ENCODE data around the gene TBC1D2B.

The TBC1D2B gene

GRCh38 chr15:78072080-78072892, 5.2 kb downstream of the TBC1D2B start:
- H3K4me1 ChIP-seq (ENCODE audit: control insufficient read depth, insufficient read depth, low read length) = peaks cover 8% of the 10 kb centered on the region
- no peak for DNase-seq (ENCODE audit: low read depth, low spot score)
- WGBS (ENCODE audit: insufficient coverage, insufficient read length) = no CpG with 5 or more reads among the region's 9 CpGs
- no peaks in the 10 kb centered on the region for H3K9me3 ChIP-seq (ENCODE audit: control insufficient read depth, insufficient read depth, low read length)
- H3K27ac ChIP-seq (ENCODE audit: low read length) = no peak overlapping the region
- H3K4me3 ChIP-seq (ENCODE audit: low read length) = no peak overlapping the region
- H3K36me3 ChIP-seq (ENCODE audit: control insufficient read depth, insufficient read depth, low read length) = no peaks in the 10 kb centered on the region
- H3K27me3 ChIP-seq (ENCODE audit: control insufficient read depth, insufficient read depth, low read length) = no peaks in the 10 kb centered on the region

- Histone ChIP-seq H3K4me1 (ENCODE audit: control insufficient read depth, insufficient read depth, low read length) (peaks cover 10% of the 10 kb centered on the region), H3K4me3 (ENCODE audit: low read length) (no peak overlapping the region), H3K9me3 (ENCODE audit: control insufficient read depth, insufficient read depth, low read length) (no peaks in the 10 kb centered on the region), H3K27ac (ENCODE audit: low read length) (no peak overlapping the region), H3K27me3 (ENCODE audit: control insufficient read depth, insufficient read depth, low read length) (no peaks in the 10 kb centered on the region), H3K36me3 (ENCODE audit: control insufficient read depth, insufficient read depth, low read length) (no peaks in the 10 kb centered on the region)
- no CpG with 5 or more reads among the region's 2 CpGs for WGBS (ENCODE audit: insufficient coverage, insufficient read length)
- no peak for DNase-seq (ENCODE audit: low read depth, low spot score)
Measured at GRCh38 chr15:78071383-78071782, 6.1 kb downstream of the TBC1D2B start.

GRCh38 chr15:78070049-78070700, 7.3 kb downstream of the TBC1D2B start:
- no peak for DNase-seq (ENCODE audit: low read depth, low spot score)
- peaks cover 14% of the 10 kb centered on the region for H3K4me1 ChIP-seq (ENCODE audit: control insufficient read depth, insufficient read depth, low read length)

GRCh38 chr15:78069462-78070029, 8.0 kb downstream of the TBC1D2B start:
- Histone ChIP-seq H3K4me1 (ENCODE audit: control insufficient read depth, insufficient read depth, low read length) (peaks cover 14% of the 10 kb centered on the region), H3K4me3 (ENCODE audit: low read length) (no peak overlapping the region), H3K36me3 (ENCODE audit: control insufficient read depth, insufficient read depth, low read length) (no peaks in the 10 kb centered on the region), H3K27ac (ENCODE audit: low read length) (no peak overlapping the region), H3K27me3 (ENCODE audit: control insufficient read depth, insufficient read depth, low read length) (no peaks in the 10 kb centered on the region), H3K9me3 (ENCODE audit: control insufficient read depth, insufficient read depth, low read length) (no peaks in the 10 kb centered on the region)
- no peak for DNase-seq (ENCODE audit: low read depth, low spot score)
- WGBS (ENCODE audit: insufficient coverage, insufficient read length) = 100% methylated on average over 1 of the region's 5 CpGs

More at GRCh38 chr15:78070049-78070700, 7.3 kb downstream of the TBC1D2B start:
- H3K4me3 ChIP-seq (ENCODE audit: low read length) = no peak overlapping the region
- no CpG with 5 or more reads among the region's 4 CpGs for WGBS (ENCODE audit: insufficient coverage, insufficient read length)
- H3K27ac ChIP-seq (ENCODE audit: low read length) = no peak overlapping the region
- no peaks in the 10 kb centered on the region for H3K36me3 ChIP-seq (ENCODE audit: control insufficient read depth, insufficient read depth, low read length)
- no peaks in the 10 kb centered on the region for H3K9me3 ChIP-seq (ENCODE audit: control insufficient read depth, insufficient read depth, low read length)
- H3K27me3 ChIP-seq (ENCODE audit: control insufficient read depth, insufficient read depth, low read length) = no peaks in the 10 kb centered on the region

DNA sequence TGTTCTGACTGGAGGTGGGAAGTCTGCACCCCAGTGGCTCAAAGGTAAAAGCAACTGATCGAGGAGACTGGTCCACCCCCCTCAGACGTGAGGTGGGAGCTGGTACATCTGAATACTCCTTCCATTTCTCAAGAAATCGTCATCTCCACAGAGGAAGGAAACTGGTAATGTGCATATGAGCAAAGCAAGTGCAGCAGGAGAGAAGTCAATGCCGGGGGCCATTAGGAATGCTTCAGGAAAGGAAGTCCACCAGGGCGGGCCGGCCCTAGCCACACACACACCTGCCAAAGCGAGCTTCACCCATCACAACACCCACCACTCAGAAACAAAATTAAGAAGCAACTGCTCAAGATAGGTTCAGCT, 8.5 kb downstream of the TBC1D2B start:
- H3K9me3 ChIP-seq (ENCODE audit: control insufficient read depth, insufficient read depth, low read length) = no peaks in the 10 kb centered on the region
- no peak overlapping the region for H3K4me3 ChIP-seq (ENCODE audit: low read length)
- WGBS (ENCODE audit: insufficient coverage, insufficient read length) = no CpG with 5 or more reads among the region's 7 CpGs
- H3K27ac ChIP-seq (ENCODE audit: low read length) = no peak overlapping the region
- no peak for DNase-seq (ENCODE audit: low read depth, low spot score)
- H3K27me3 ChIP-seq (ENCODE audit: control insufficient read depth, insufficient read depth, low read length) = no peaks in the 10 kb centered on the region
- peaks cover 14% of the 10 kb centered on the region for H3K4me1 ChIP-seq (ENCODE audit: control insufficient read depth, insufficient read depth, low read length)
- no peaks in the 10 kb centered on the region for H3K36me3 ChIP-seq (ENCODE audit: control insufficient read depth, insufficient read depth, low read length)

DNA sequence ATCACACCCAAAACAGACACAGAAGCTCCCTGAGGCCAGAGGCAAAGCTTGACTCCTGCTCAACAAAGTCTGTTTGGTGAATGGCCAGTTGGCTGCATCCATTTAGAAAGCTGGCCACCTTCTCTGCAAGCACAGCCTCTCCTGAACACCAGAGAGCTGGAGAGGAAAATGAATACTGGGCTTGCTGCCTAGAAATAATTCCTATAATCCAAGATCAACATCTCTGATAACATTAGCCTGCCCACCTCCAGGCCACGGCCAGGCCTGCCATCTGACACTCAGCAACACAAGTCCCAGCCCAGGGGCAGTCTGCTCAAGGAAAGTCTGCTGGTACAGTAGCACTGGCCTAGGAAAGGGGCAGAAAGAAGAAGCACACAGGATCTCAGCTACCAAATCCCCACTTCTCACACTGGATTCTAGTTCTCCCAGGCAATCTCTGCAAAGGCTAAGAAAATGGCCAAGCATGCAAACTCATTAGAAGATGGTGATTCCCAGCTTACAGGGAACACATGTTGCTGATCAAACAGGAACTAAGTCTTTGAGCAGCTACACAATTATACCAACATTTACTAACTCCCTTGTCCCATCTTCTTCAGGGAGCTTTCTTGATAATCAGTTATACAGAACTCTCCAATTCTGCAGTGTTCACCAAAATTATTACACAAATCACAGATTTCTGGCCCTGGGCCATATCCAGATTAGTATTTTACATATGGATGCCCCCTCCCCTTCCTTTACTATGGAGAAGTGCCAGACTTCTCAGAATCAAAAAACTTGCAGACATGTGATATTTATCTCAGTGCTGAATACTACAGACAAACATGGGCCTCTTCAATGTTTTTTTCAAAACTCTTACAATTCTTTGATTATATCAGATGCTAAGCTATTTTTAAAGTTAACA, 9.9 kb downstream of the TBC1D2B start:
- H3K9me3 ChIP-seq (ENCODE audit: control insufficient read depth, insufficient read depth, low read length) = no peaks in the 10 kb centered on the region
- H3K27ac ChIP-seq (ENCODE audit: low read length) = no peak overlapping the region
- H3K4me3 ChIP-seq (ENCODE audit: low read length) = no peak overlapping the region
- peaks cover 14% of the 10 kb centered on the region for H3K4me1 ChIP-seq (ENCODE audit: control insufficient read depth, insufficient read depth, low read length)
- no peak for DNase-seq (ENCODE audit: low read depth, low spot score)
- H3K36me3 ChIP-seq (ENCODE audit: control insufficient read depth, insufficient read depth, low read length) = no peaks in the 10 kb centered on the region
- no peaks in the 10 kb centered on the region for H3K27me3 ChIP-seq (ENCODE audit: control insufficient read depth, insufficient read depth, low read length)
- no CpG with 5 or more reads among the region's 1 CpG for WGBS (ENCODE audit: insufficient coverage, insufficient read length)

DNA sequence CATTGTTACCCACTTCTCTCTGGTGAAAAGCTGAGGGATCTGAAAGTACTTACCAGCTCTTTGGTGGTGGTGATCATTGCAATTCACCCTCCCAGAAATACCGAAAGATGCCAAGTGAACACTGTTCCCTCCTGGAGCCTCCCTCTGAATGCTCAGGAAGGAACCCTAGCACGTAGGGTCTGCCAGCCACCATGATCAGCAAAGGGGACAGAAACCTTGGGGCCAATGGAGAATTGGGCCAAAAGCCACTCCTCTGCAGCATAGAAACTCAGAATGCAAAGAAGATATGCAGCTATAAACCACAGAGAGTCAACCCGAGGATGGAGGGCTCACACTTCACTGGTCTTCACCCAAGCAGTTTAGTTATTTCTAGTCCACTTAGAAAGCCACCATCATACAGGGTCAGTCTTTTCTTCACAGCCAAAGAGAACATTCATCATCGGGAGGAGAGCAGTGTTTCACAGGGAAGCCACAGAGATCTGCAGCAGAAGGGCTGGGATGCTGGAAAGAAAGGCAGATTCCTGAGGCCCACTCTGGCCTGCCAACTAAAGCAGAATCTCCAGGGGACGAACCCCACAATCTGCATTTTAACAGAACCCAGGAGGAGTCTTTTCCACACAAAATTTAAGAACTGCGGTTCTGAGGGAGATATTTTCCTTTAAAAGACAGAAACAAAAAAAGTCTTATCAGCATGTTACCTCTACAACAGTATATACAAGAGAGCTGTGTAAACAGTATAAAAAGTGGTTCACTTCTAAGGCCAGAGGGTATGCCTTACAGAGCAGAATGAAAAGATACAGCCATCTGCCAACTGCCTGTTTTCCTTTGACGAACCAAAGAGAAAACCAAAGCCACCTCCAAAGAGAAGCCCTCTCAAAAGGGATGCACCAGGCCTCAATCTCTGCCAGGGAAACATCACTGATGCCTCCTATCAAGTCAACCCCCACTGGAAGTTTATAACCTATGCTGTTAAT, 11.3 kb downstream of the TBC1D2B start:
- peaks cover 14% of the 10 kb centered on the region for H3K4me1 ChIP-seq (ENCODE audit: control insufficient read depth, insufficient read depth, low read length)
- H3K36me3 ChIP-seq (ENCODE audit: control insufficient read depth, insufficient read depth, low read length) = no peaks in the 10 kb centered on the region
- no peak for DNase-seq (ENCODE audit: low read depth, low spot score)
- H3K27ac ChIP-seq (ENCODE audit: low read length) = no peak overlapping the region
- no peak overlapping the region for H3K4me3 ChIP-seq (ENCODE audit: low read length)
- no peaks in the 10 kb centered on the region for H3K27me3 ChIP-seq (ENCODE audit: control insufficient read depth, insufficient read depth, low read length)
- no CpG with 5 or more reads among the region's 7 CpGs for WGBS (ENCODE audit: insufficient coverage, insufficient read length)
- no peaks in the 10 kb centered on the region for H3K9me3 ChIP-seq (ENCODE audit: control insufficient read depth, insufficient read depth, low read length)

GRCh38 chr15:78065284-78065872, 12.1 kb downstream of the TBC1D2B start:
- Histone ChIP-seq H3K27ac (ENCODE audit: low read length) (no peak overlapping the region), H3K4me3 (ENCODE audit: low read length) (no peak overlapping the region), H3K27me3 (ENCODE audit: control insufficient read depth, insufficient read depth, low read length) (no peaks in the 10 kb centered on the region), H3K9me3 (ENCODE audit: control insufficient read depth, insufficient read depth, low read length) (no peaks in the 10 kb centered on the region), H3K36me3 (ENCODE audit: control insufficient read depth, insufficient read depth, low read length) (no peaks in the 10 kb centered on the region), H3K4me1 (ENCODE audit: control insufficient read depth, insufficient read depth, low read length) (peaks cover 14% of the 10 kb centered on the region)
- WGBS (ENCODE audit: insufficient coverage, insufficient read length) = no CpG with 5 or more reads among the region's 5 CpGs
- DNase-seq (ENCODE audit: low read depth, low spot score) = no peak

DNA sequence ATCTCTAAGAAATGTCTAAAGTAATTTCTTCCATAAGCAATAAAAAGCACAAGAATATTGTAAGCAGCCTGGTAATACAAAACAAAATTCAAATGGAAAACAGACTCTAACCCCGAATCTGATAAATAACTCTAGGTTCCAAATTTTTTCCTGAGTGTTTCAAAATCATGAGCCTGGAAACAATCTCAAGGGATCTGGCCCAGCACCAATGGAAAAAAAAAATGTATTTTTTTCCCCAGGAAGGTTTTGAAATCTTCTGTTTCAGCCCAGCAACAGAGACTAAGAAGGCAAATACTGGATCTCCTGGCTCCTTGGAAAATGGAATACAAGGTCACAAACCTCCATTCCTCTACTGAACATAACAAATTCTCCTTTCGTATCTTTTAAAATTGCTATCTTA, 13.0 kb downstream of the TBC1D2B start:
- WGBS (ENCODE audit: insufficient coverage, insufficient read length) = 100% methylated on average over 1 of the region's 2 CpGs
- DNase-seq (ENCODE audit: low read depth, low spot score) = no peak
- Histone ChIP-seq H3K27me3 (ENCODE audit: control insufficient read depth, insufficient read depth, low read length) (no peaks in the 10 kb centered on the region), H3K9me3 (ENCODE audit: control insufficient read depth, insufficient read depth, low read length) (no peaks in the 10 kb centered on the region), H3K4me1 (ENCODE audit: control insufficient read depth, insufficient read depth, low read length) (peaks cover 10% of the 10 kb centered on the region), H3K4me3 (ENCODE audit: low read length) (no peak overlapping the region), H3K27ac (ENCODE audit: low read length) (no peak overlapping the region), H3K36me3 (ENCODE audit: control insufficient read depth, insufficient read depth, low read length) (no peaks in the 10 kb centered on the region)

All from iPS DF 6.9 (cell line).